Measurements from ENCODE around the gene CRYZL1. TPM values are rescaled to one million over a fixed set of nuclear protein-coding genes. Genes with fewer than 3 reads are reported as not detected.

Gene CRYZL1
- polyA plus RNA-seq, 3 donors = 25.9 to 30.6 (median 26.1) TPM

DNA sequence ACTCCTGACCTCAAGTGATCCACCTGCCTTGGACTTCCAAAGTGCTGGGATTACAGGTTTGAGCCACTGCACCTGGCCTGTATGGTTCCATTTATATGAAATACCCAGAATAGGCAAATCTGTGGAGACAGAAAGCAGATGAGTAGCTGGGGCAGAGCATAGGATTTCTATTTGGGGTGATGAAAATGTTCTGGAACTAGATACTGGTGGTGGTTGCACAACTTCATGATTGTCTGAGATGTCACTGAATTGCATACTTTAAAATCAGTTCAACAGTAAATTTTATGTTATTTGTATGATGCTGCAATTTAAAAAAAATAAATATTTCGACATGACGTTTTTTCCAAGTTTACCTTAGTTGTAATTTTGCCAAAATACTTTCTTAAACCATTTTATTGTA, 24.6 kb upstream of the CRYZL1 start:
- no peak overlapping the region for H3K27ac Mint-ChIP-seq
- TF ChIP-seq CTCF (IDR thresholded peaks at IDR 0.05) = no peak
- Histone ChIP-seq H3K4me3 (replicated peaks in 1 of 3; ENCODE audit: low read depth in 2 of 3, low read length in 3 of 3) (no peak overlapping the region), H2AFZ (ENCODE audit: insufficient read depth, low read depth, low read length, poor library complexity, severe bottlenecking) (no peak overlapping the region), H3K79me2 (ENCODE audit: insufficient read depth, low read length) (peaks cover 8% of the 10 kb centered on the region), H4K20me1 (ENCODE audit: insufficient read depth, low read length) (no peaks in the 10 kb centered on the region), H3K4me1 (ENCODE audit: control insufficient read depth in 1 of 2, insufficient read depth in 2 of 2, low read length in 2 of 2) (peaks cover 4 to 6% of the 10 kb centered on the region in 2 donors), H3K9ac (ENCODE audit: insufficient read depth, low read length, poor library complexity, severe bottlenecking) (no peak overlapping the region), H3K36me3 (replicated peaks in 1 of 2; ENCODE audit: control insufficient read depth in 1 of 2, insufficient read depth in 2 of 2, low read length in 2 of 2) (no peaks in the 10 kb centered on the region), H3K9me3 (replicated peaks in 1 of 2; ENCODE audit: control insufficient read depth in 1 of 2, insufficient read depth in 1 of 2, low read length in 2 of 2) (no peaks in the 10 kb centered on the region), H3K27me3 (ENCODE audit: control insufficient read depth in 2 of 2, insufficient read depth in 2 of 2, low read length in 2 of 2) (no peaks in the 10 kb centered on the region), H3K27ac (ENCODE audit: low read depth in 1 of 2, low read length in 2 of 2) (no peak overlapping the region), H3K4me2 (replicated peaks; ENCODE audit: extremely low read depth, low read length, poor library complexity, severe bottlenecking) (no peak overlapping the region)
- peaks cover 15% of the 10 kb centered on the region for H3K4me1 Mint-ChIP-seq
- no peaks in the 10 kb centered on the region for H3K27me3 Mint-ChIP-seq (ENCODE audit: low read depth in 3 of 3)
- no CpG with 5 or more reads among the region's 2 CpGs for WGBS (ENCODE audit: insufficient coverage)
- no peak for DNase-seq
- H3K9me3 Mint-ChIP-seq = peaks cover 0 to 9% (median 4%) of the 10 kb centered on the region in 7 donors
- no peak overlapping the region for H3K4me3 Mint-ChIP-seq
- H3K36me3 Mint-ChIP-seq = peaks cover under 1 to 2% of the 10 kb centered on the region in 2 donors
- intact Hi-C loops (cut with micrococcal nuclease) = no loop called here

DNA sequence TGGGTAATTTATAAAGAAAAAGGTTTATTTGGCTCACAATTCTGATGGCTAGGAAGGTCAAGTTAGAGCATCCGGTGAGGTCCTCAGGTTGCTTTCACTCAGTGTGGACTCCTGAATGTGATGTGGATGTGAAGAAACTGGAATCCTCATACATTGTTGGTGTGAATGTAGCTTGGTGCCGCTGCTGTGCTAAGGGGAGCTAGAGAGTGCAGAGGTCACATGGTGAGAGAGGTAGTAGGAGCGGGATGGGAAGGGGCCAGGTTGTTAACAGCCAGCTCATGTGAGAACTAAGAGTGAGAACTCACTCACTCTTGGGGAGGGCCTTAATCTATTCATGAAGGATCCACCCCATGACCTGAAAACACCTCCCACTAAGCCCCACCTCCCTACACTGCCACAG, 22.6 kb upstream of the CRYZL1 start:
- Histone ChIP-seq H3K79me2 (ENCODE audit: insufficient read depth, low read length) (peaks cover 4% of the 10 kb centered on the region), H3K36me3 (replicated peaks in 1 of 2; ENCODE audit: control insufficient read depth in 1 of 2, insufficient read depth in 2 of 2, low read length in 2 of 2) (no peaks in the 10 kb centered on the region), H3K4me1 (ENCODE audit: control insufficient read depth in 1 of 2, insufficient read depth in 2 of 2, low read length in 2 of 2) (peaks cover 4 to 6% of the 10 kb centered on the region in 2 donors), H2AFZ (ENCODE audit: insufficient read depth, low read depth, low read length, poor library complexity, severe bottlenecking) (no peak overlapping the region), H4K20me1 (ENCODE audit: insufficient read depth, low read length) (no peaks in the 10 kb centered on the region), H3K4me3 (replicated peaks in 1 of 3; ENCODE audit: low read depth in 2 of 3, low read length in 3 of 3) (no peak overlapping the region), H3K9ac (ENCODE audit: insufficient read depth, low read length, poor library complexity, severe bottlenecking) (no peak overlapping the region), H3K4me2 (replicated peaks; ENCODE audit: extremely low read depth, low read length, poor library complexity, severe bottlenecking) (no peak overlapping the region), H3K9me3 (replicated peaks in 1 of 2; ENCODE audit: control insufficient read depth in 1 of 2, insufficient read depth in 1 of 2, low read length in 2 of 2) (no peaks in the 10 kb centered on the region), H3K27ac (ENCODE audit: low read depth in 1 of 2, low read length in 2 of 2) (no peak overlapping the region), H3K27me3 (ENCODE audit: control insufficient read depth in 2 of 2, insufficient read depth in 2 of 2, low read length in 2 of 2) (no peaks in the 10 kb centered on the region)
- Mint-ChIP-seq H3K4me3 (no peak overlapping the region), H3K9me3 (peaks cover 0 to 10% (median 6%) of the 10 kb centered on the region in 7 donors), H3K4me1 (peaks cover 15% of the 10 kb centered on the region), H3K36me3 (peaks cover 4 to 6% of the 10 kb centered on the region in 2 donors), H3K27me3 (ENCODE audit: low read depth in 3 of 3) (no peaks in the 10 kb centered on the region), H3K27ac (no peak overlapping the region)
- TF ChIP-seq CTCF (IDR thresholded peaks at IDR 0.05) = no peak
- intact Hi-C loops (cut with micrococcal nuclease) = no loop called here
- DNase-seq = no peak
- WGBS (ENCODE audit: insufficient coverage) = 100% methylated on average over 2 of the region's 3 CpGs
